Ramos (cell line): ENCODE results near the gene CYFIP1.

ENCODE experiments used
- in situ Hi-C: fragments of 300-500 bp; cut with MboI; formaldehyde crosslinking; loops from one replicate; pipeline ENCODE4 v1.14.3; 2022; ENCODE audit warnings: low sequenced_read_pairs; ENCODE audit not compliant: unreplicated experiment

The CYFIP1 gene

GRCh38 chr15:22951381-22952280, 28.5 kb downstream of the CYFIP1 start:
- in situ Hi-C loops = no loop called here

- in situ Hi-C loops = no loop called here
Measured at GRCh38 chr15:22951031-22951380, 29.2 kb downstream of the CYFIP1 start.

- in situ Hi-C loops = no loop called here
Measured at GRCh38 chr15:22950256-22950990, 29.7 kb downstream of the CYFIP1 start.

GRCh38 chr15:22949074-22949547, 31.1 kb downstream of the CYFIP1 start:
- in situ Hi-C loops = no loop called here

- in situ Hi-C loops = no loop called here
Measured at GRCh38 chr15:22948056-22948455, 32.1 kb downstream of the CYFIP1 start.

GRCh38 chr15:22947101-22948000, 32.8 kb downstream of the CYFIP1 start:
- in situ Hi-C loops = no loop called here

- in situ Hi-C loops = no loop called here
Measured at GRCh38 chr15:22945071-22945470, 35.1 kb downstream of the CYFIP1 start.

GRCh38 chr15:22944651-22945050, 35.5 kb downstream of the CYFIP1 start:
- in situ Hi-C loops = no loop called here

GRCh38 chr15:22942877-22943276, 37.3 kb downstream of the CYFIP1 start:
- in situ Hi-C loops = no loop called here

- in situ Hi-C loops = no loop called here
Measured at GRCh38 chr15:22942306-22942855, 37.8 kb downstream of the CYFIP1 start.

GRCh38 chr15:22941179-22941578, 39.0 kb downstream of the CYFIP1 start:
- in situ Hi-C loops = no loop called here

- in situ Hi-C loops = no loop called here
Measured at GRCh38 chr15:22939652-22940061, 40.5 kb downstream of the CYFIP1 start.

GRCh38 chr15:22939051-22939450, 41.1 kb downstream of the CYFIP1 start:
- in situ Hi-C loops = no loop called here

GRCh38 chr15:22936577-22937472, 43.3 kb downstream of the CYFIP1 start:
- in situ Hi-C loops = no loop called here

- in situ Hi-C loops = no loop called here
Measured at GRCh38 chr15:22933641-22934061, 46.5 kb downstream of the CYFIP1 start.

- in situ Hi-C loops = no loop called here
Measured at GRCh38 chr15:22931784-22932536, 48.2 kb downstream of the CYFIP1 start.

GRCh38 chr15:22930782-22931484, 49.2 kb downstream of the CYFIP1 start:
- in situ Hi-C loops = no loop called here

- in situ Hi-C loops = no loop called here
Measured at GRCh38 chr15:22927761-22928160, 52.4 kb downstream of the CYFIP1 start.
